Smooth muscle cell of the brain vasculature (primary cell): ENCODE results near the gene GNG2.
A peak's percentile ranks its signal among the peaks of the same experiment; 100 is the strongest.

ENCODE experiments used
- DNase-seq: peaks from one replicate; pipeline ENCODE4 v3.0.0-alpha.2; 2012; ENCODE audit warnings: low read depth, low spot score

Gene GNG2

DNA sequence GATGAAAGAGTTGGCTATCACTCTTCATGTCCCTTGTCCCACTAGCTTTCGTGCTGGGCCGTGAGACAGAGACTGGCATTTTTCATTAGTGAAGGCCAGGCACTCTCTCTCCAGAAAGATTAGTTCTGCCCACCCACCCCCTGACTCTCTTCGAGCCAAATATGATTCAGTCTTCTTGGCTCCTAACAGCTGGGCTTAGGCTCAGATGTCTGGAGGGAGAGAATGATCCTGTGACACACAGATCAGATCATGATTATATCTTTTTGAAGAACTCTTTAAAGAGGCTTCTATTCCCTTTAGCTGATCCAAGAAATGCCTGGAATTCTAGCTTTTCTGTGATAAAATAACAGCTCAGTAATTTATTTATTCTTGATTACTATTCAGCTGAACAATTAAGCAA is 5.2 kb upstream of the GNG2 start:
- no peak for DNase-seq

DNA sequence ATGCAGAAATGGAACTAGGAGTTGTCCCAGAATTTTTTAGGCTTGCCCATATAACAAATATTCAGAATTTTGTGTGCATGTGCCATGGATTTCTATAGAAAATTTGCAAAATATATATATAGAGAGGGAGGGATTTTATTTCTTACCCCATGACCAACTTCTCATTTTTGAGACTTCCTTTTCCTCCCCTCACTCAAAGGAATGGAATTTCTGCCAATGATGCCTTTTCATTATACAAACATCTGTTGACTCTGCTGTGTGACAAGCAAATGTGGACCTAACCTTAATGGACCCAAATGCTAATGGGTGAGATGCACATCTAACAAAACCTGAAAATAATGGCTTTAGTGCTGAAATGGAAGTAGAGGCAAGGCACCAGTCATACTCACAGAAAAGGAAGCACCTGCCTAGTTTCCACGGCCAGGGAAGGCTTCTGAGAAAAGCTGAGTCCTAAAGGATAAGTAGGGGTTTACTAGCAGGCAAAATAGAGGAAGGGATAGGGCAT is 3.6 kb upstream of the GNG2 start:
- no peak for DNase-seq

DNA sequence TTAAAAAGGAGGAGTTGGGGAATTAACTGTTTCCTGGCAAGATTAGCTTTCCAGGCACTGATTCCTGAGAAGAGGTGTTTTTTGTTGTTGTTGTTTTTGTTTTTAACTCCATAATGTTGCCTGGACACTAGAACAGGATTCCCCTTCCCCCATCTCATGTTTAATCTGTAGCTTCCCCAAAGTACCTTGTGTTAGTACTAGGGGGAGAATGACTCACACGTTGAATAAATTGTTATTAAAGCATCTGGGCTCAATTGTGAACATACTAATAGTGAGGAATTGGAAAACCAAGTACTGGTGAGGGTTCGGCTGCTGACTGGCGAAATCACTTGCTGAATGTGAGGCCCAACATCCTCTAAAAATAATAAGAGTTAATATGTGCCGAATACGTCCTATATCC is 1.3 kb upstream of the GNG2 start:
- no peak for DNase-seq

DNA sequence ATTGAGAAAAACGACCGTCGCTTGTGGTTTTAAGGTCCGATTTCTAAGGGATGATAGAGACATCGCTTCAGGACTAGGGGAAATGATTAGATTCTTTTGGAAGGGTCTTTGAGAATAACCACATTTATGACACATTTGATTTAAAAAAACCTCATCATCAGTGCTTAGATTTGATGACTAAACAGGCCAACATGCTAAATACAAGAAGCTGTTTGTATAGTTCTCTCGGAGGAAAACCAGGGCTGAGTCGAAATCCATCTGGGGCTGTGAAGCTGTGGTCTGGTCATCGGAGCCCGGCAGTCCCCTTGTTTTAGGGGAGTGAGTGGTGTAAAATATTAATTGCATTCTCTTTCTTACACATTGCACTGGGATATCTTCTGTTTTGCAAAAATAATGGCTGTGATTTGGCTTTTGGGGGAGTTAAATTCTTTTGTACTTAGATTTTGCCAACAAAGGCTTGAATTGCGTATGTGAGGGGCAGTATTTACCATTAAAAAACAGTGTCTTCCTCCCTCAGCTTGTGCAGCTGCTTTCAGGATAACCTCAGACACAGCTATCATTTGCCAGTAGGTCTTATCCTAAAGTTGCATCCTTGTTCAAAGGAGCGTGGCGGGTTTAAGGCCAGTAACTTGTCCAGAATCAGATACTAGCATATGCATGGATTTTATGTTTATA is 550 bp downstream of the GNG2 start:
- DNase-seq = no peak

DNA sequence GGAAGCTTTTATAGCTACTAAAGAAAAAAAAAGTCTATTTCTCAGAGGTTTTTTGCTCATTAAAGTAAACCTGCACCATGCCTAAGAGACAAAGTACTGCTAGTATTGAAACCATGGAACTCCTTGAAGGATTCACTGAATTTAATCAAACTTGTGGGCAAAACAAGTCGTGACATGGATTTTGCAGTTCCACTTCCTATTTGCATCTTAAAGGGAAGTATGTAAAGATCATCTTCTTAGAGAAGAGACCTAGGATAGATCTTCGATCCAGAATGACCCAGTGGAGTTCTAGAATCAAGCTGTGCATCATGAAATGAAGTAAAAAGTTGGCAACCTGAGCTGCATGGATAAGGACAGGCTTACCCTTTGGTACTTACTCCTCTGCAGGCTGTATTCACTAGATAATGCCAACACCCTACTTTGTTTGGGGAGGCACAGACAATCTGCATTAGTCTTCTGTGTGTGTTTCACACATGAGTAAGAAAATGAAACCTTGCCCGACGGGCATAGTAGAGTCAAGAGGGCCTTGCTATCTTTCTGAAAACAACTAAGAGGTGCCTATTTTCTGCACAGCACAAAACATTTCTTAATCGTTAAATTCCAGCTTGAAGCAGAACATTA is 1.9 kb downstream of the GNG2 start:
- DNase-seq = no peak

DNA sequence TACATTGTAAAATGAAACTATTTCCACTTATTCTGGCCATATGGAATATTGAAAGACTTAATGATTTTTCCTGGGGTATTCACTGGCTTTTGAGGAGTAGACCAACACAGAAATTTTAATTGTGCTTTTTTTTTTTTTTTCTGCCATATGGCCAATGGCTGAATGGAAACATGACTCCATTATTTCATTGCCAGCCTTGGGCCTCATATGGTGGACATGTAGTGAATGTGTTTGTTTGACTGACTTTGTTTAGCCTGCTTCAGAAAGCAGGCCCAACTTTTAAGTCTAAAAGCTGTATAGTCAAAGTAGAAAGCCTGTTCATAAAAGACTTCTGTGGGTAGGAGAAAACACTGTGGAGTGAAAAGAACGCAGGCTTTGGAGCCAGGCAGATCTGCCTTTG is 2.4 kb downstream of the GNG2 start:
- no peak for DNase-seq

DNA sequence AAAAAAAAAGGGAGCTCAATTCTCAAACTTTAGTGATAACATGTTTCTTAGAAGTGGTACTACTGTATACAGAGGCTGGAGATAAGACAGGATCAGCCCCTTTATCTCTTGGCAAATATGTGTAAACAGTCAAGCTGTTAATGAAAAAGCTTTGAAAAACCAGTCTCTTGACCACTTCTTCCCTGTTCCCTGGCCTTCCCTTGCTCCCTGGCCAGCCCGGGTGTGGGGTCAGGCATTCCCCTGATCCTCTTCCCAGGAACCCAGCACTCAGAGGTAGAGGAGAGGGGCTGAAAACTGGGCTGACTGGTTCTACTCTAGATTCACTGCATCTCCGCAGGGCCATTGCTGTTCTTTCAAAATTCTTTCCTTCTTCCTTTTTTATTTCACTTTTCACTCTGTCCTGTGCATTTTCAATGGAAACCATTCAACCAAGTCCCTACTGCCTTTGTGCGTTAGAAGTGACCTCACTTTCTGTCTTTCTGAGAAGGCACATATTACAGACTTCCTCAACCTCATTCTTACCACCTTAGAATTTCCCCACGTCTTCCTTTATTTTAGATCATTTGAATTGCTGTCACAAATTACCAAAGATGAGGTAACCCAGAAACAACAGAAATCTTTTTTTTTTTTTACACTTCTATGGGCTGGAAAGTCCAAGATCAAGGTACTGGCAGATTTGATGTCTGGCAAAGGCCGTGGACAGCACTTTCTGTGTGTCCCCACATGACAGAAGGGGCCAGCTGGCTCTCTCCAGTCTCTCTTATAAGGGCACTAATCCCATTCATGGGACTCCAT is 5.7 kb downstream of the GNG2 start:
- no peak for DNase-seq

DNA sequence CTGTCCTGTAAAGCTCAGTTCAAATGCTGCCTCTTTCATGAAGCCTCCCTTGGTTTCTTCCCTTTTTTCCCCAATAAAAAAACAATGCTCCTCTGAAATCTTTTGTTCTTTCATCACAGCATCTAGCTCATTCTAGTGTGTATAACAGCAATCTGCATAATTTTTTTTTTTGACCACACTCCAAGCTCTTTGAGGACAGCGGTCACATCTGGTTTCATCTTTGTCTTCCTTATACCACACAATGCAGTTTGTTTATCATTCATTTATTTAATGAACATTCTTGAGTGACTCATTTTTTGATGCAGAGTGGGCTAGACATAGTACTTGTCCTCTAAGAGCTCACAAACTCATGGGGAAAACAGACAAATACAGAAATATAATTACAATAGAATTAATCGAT is 7.3 kb downstream of the GNG2 start:
- DNase-seq = no peak

DNA sequence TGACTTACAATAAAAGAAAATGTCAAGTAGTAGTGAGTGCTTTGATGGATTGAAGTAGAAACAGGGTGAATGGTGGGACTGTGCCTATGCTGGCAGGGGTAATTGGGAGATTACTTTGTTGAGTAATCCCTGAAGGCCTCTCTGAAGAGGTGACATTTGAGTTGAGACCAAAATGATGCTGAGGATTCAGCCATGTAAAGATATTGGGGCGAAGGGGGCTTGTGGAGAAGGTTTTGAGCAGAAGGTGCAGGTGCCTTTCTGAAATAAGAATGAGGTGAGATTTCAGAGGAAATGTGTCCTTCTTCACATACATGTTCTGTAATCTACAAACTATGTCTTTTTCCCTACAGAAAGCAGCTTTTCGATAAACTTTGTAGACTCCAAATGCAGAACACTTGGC is 8.0 kb downstream of the GNG2 start:
- DNase-seq = no peak

DNA sequence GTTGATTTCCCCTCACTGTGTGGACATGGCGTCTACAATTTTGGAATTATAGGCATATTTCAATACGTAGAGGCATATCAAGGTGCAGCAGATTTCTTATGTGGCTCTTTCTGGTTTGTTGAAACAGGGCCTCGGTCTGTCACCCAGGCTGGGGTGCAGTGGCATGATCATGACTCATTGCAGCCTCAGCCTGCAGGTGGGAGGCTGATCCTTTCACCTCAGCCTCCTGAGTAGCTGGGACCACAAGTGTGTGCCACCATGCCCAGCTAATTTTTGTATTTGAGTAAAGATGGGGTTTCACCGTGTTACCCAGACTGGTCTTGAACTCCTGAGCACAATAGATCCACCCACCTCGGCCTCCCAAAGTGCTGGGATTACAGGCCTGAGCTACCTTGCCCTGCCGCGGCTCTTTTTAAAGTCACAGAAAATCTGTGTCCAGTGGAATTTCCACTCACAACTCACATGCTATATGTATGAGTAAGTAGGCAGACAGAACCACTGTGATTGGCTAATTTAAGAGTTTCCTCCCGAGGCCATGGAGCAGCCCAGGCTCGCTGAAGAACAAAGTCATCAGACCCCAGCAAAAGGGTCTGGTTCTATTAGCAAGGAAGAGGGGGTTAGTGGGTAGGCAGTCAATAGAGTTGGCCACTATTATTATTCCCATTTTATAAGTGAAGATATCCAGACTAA is 9.1 kb downstream of the GNG2 start:
- DNase-seq = no peak

DNA sequence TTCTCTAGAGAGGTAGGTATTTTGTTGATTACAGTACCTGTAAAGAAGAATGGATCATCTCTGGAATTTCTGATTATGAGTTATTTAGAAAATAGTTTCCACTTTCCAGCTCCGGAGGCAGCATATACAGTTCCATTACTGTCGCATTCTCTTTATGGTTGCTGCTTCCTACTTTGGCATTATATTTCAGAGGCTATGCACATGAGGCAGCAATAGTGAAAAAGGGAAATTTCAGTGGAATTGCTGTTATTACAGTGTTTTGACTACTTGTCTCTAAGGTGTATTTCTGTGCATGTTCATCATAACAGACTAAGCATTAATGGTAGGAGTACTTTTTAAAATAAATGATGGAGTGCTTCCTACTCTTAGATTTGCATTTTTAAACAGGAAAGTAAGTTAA is 10.2 kb downstream of the GNG2 start:
- no peak for DNase-seq

DNA sequence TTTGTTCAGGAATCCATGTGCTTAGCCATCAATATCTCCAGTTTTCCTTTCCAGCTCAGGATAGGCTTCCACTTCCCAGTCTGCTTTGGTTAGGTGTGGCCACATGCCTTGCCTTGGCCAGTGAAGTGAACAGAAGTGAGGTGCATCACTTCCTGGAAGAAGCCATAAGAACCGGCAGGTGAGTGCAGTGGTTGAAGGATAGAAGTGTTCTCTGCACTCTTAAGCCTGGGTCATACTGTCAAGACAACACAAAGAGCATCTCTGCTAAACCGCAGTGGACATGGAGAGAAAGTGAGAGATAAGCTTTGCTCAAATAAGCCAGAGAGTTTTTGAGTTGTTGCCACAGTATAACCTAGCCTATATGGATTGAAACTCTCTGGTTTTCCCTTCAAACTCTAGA is 11.4 kb downstream of the GNG2 start:
- DNase-seq = no peak

DNA sequence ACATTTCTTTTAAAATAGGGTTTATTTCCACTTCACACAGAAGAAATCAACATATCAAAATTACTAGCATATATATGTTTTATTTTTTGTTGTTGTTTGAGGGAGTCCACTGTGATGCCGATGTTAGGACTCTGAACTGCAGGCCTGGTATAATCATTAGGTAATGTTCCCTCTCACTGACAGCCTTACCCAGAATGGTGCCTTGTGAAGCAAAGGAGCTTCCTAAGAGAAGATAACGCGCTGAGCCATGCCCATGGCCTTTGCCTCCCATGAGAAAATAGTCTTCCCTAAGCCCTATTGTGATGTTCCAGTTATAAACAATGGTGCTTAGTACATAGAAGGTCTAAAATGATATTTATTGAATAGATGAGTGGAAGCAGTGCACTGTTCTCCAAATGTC is 12.0 kb downstream of the GNG2 start:
- no peak for DNase-seq

DNA sequence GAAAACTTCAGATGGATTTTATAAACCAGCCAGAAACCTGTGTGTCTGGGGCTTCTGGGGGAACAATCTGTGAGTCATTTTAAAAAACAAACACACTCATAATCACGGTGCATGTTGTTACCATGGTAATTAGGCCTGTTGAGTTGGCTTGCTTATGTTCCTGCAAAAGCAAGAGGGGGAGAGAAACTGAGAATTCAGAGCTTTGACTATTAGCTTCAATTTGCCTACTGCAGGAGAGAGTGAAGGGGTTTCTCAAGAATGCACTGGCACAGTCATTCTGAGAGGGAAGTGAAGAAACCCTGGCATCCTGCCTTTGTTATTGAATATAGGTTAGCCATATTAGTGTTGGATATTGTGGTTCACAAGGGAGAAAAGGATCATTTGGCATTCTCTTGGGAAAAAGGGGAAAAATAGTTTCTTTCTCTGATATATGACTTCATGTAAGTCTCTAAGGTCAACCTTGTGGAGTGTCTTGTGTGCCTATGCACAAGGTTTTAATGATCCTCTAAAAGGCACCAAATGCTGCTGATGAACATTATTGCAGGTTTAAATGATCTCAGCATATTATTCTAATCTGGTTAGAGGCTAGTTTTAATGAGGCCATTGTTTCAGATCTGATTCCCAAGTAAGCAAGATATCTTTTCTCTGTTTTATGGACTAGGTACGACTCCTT is 12.9 kb downstream of the GNG2 start:
- peak; percentile 79 for DNase-seq

DNA sequence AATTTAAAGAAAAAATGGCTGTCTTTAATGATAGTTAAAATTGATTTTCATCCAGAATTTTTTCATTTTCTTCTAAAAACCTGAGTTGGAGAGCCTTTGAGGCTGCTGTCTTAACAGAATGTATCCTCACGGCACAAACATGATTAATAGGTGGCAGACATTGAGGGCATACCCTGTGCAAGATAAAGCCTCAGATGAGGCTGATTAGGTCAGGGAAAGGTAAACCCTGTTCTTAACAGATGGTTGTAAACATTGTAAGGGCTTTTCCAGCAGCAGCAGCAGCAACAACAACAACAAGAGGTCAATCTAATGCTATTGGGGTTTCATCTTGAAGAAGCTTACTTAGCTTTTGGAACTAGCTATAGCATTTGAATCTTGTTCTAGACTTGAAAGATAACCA is 17.4 kb downstream of the GNG2 start:
- no peak for DNase-seq

DNA sequence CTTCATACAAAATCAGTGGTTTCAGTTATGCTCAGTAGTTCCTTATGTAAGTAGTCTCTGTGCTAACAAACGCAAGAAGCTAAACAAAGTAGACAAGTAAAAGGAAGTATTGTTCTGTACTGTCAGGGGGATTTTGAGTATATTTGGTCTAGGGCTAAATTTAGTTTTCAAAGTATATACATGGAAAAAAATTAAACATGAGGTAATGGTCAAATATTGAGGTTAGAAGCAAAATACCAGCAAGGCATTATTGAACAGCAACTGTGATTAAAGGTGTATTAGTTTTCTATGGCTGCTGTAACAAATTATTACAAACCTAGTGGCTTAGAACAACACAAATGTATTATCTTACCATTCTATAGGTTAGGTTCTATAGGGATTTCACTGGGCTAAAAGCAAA is 18.8 kb downstream of the GNG2 start:
- no peak for DNase-seq

DNA sequence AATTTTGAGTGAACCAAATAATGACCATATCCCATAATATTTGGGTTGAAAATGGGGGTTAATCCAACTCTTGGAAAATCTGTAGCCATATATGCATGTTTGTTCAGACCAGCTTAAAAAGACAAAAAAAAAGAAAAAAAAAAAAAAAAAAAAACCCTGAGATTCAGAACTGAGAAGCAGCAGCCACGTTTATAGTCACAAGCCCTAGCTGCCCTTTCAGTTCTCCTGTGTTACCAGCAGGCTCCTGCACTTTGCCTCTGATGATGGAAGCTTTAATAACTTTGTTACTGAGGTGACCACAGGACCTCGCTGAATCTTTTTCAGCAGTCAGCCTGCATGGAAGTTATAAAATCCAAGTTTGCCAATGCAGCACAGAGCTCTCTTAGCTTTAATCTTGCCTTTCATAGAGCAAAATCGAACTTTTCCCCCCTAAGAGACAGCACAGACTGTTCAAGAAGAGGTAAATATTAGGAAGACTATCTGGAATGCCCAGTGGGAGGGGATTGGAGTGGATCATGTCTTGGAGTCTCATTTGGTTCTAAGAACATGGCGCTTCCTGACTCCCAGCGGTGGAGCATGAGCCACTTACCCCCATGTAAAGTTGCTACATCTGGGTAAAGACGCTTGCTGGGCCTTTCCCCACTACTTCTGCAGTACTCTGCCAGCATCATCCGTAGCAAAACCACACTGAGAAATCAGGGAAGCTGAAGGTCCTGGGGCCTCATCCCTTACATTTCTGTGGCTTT is 20.6 kb downstream of the GNG2 start:
- no peak for DNase-seq

DNA sequence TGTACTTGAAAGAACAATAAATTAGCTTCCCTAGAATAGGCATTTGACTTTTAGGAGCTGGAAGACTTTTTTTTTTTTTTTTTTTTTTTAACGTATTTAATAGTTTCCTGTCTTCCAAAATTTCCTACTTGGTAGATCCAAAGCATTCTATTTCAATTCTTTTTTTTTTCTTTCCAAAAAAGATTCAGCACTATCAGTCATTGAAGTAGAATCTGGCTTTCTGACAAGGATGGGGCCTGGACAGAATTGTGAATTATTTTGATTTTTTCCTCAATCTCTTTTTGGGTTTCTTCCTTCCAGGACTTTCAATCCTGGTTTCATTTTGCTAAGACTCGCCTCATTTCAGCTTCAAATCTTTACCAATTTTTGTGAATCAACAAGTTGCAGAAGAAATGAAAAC is 21.2 kb downstream of the GNG2 start:
- DNase-seq = no peak

DNA sequence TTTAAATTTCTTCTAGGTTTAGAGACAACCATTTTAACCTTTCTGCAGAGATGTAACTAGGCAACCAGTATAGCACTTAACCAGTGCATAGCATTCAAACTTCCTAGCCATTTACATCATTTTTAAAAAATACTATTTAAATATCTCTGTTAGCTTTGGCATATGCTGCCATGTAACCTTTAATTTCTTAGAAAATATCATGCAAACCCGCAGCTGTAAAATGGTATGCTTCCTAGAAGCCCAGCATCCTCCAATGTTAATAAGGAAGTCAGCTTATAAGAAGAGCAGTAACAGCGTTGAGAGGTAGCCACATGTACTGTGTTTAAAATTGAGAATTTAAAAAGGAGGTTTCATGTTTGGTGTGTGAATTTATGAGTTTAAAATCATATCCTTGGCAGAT is 22.8 kb downstream of the GNG2 start:
- DNase-seq = no peak

DNA sequence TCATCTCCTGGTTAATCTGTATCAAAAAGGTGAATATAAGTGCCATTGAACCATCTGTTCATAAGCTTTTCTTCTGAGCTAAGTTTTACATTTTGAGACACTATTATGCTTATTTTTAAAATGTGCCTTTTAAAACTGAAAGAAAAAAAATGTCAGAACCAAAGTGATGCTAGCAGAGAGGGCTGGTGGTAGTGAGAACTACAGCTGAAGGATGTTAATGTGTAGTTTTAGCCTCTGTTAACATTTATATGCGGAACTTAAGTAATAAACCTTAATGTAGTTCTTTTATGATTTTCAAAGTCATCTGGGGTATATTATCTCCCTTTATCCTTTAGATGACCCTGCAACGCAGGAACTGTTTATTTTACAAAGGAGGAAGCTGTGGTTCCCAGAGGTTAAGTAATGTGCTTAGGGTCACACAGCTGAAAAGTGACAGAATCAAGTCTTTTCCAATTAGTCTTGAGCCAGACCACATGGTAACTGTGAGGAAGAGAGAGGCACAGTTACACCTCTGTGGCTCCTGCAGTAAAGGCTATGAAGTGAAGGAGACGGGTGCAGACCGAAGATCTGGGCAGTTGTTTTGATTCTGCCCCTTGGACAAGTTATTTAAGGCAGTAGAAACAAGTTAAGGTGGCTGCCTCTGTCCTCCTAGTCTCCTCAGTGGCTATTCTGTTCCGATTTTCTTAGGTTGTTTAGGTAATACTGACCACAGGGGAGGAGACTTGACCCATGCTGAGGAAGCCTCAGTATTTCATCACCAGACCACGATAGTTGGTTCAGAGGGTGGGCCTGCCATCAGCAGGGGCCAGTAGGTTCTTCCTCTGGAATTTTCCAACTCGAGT is 23.9 kb downstream of the GNG2 start:
- DNase-seq = no peak
